Adrenal gland (tissue), 12 donors: ENCODE results near the gene RNF8. TPM values are rescaled to one million over a fixed set of nuclear protein-coding genes. Genes with fewer than 3 reads are reported as not detected.

ENCODE experiments used
- DNase-seq, 7 donors: peaks; one replicate each; pipeline ENCODE4 v3.0.0-alpha.2; 2019 to 2020
- H3K27ac ChIP-seq, 5 donors: fragments of 200-600 bp; sonication (generic) in 4 of 5; 1 replicate in 3 of 5; 2 replicates in 2 of 5; pipeline versions ENCODE4 v1.5.1 to v1.8.0; 2016 to 2020; ENCODE audit warnings: mild to moderate bottlenecking in 1 of 5
- H3K27me3 ChIP-seq: fragments of 200-600 bp; 2 replicates; pipeline ENCODE4 v1.8.0; 2021
- H3K36me3 ChIP-seq, 2 donors: fragments of 200-600 bp; replicated peaks in 1 of 2; 1 replicate in 1 of 2; 2 replicates in 1 of 2; pipeline versions ENCODE4 v1.5.1 to v1.8.0; 2018 to 2022
- H3K4me1 ChIP-seq, 2 donors: fragments of 200-600 bp; replicated peaks in 1 of 2; 1 replicate in 1 of 2; 2 replicates in 1 of 2; pipeline versions ENCODE4 v1.5.1 to v1.8.0; 2018 to 2021
- H3K4me3 ChIP-seq, 4 donors: fragments of 200-600 bp; sonication (generic) in 3 of 4; one replicate each; pipeline ENCODE4 v1.5.1; 2016 to 2018
- H3K9me3 ChIP-seq, 3 donors: fragments of 200-600 bp; sonication (generic) in 1 of 3; replicated peaks in 1 of 3; 1 replicate in 2 of 3; 2 replicates in 1 of 3; pipeline versions ENCODE4 v1.5.1 to v1.8.0; 2016 to 2021
- POLR2A ChIP-seq, 2 donors: fragments of 450-650 bp; IDR thresholded peaks; one replicate each; pipeline ENCODE4 v1.6.1; 2017; ENCODE audit warnings: antibody characterized with exemption in 2 of 2, mild to moderate bottlenecking in 2 of 2, moderate library complexity in 1 of 2
- WGBS, 4 donors: extraction: QIAGEN DNeasy Blood & Tissue Kit in 2 of 4; methylation state at CpG; one replicate each; pipeline versions ENCODE4 v1.1.5 to v1.1.7; 2013 to 2017; 5-methylcytosine and 5-hydroxymethylcytosine counted together
- intact Hi-C, 2 donors: fragments of 100-400 bp; cut with DNase I; formaldehyde crosslinking; loops; one replicate each; pipeline versions ENCODE4 v1.14.1 to v1.15.0; 2022 to 2023
- polyA plus RNA-seq, 3 donors: library from polyadenylated mRNA; stranded (reverse); fragments of 200-250 nt in 2 of 3; fragments of 350-450 nt in 1 of 3; fragmentation: Illumina TruSeq in 1 of 3; extraction: RNeasy Lipid Tissue Mini Kit (QIAGEN cat#74804) in 1 of 3; gene quantifications; one replicate each; pipeline ENCODE4 v1.2.3, GENCODE V29; 2013 to 2014
- total RNA-seq, 9 donors: library from RNA; depleted of rRNA in 4 of 9; stranded (reverse); fragments of >200 nt in 4 of 9; fragments of 120-200 nt in 1 of 9; fragmentation: NEBNext Ultra II Directional in 1 of 9; extraction: Animal tissue kit (Norgen Biotek cat#: 25700) in 1 of 9; gene quantifications; one replicate each; pipeline versions ENCODE4 v1.1.0 to v1.2.4, GENCODE V29; 2013 to 2023
- TF ChIP-seq, protein P1 (sequence below), 6 experiments: fragments of 450-650 bp in 4 of 6; fragments of 200-600 bp in 2 of 6; sonication (generic) in 1 of 6; IDR thresholded peaks; 1 replicate in 5 of 6; 2 replicates in 1 of 6; pipeline versions ENCODE4 v1.5.1 to v1.8.0; 2016 to 2021; ENCODE audit warnings: antibody characterized with exemption in 6 of 6, mild to moderate bottlenecking in 2 of 6, moderate library complexity in 1 of 6
- donor health status: healthy with polysubstance abuse.
- donor health status: Bipolar disorder and iron deficiency.
- donor health status: DM: yes; HTN: yes; CAD: no.
- donor health status: DM: no; HTN: no; CAD: no.
- donor health status: DM: no; HTN: no; CAD: no.
- donor health status: DM: yes; HTN: yes; CAD: no.

Gene RNF8
- total and polyA plus RNA-seq, 12 donors: 13.1 to 54.6 (median 20.6) TPM

GRCh38 chr6:37309692-37310091, 44.1 kb upstream of the RNF8 start:
- WGBS, 4 donors: 65 to 79% (median 67%) methylated on average over 3 of the region's 3 CpGs
- Histone ChIP-seq H3K27ac (no peak overlapping the region), H3K27me3 (no peaks in the 10 kb centered on the region), H3K4me3 (no peak overlapping the region), H3K36me3 (peaks cover 0 to 18% of the 10 kb centered on the region in 2 donors), H3K4me1 (peaks cover 0 to 5% of the 10 kb centered on the region in 2 donors), H3K9me3 (no peaks in the 10 kb centered on the region)
- intact Hi-C loops: no loop called here
- no peak for DNase-seq
- TF ChIP-seq, protein P1, sequence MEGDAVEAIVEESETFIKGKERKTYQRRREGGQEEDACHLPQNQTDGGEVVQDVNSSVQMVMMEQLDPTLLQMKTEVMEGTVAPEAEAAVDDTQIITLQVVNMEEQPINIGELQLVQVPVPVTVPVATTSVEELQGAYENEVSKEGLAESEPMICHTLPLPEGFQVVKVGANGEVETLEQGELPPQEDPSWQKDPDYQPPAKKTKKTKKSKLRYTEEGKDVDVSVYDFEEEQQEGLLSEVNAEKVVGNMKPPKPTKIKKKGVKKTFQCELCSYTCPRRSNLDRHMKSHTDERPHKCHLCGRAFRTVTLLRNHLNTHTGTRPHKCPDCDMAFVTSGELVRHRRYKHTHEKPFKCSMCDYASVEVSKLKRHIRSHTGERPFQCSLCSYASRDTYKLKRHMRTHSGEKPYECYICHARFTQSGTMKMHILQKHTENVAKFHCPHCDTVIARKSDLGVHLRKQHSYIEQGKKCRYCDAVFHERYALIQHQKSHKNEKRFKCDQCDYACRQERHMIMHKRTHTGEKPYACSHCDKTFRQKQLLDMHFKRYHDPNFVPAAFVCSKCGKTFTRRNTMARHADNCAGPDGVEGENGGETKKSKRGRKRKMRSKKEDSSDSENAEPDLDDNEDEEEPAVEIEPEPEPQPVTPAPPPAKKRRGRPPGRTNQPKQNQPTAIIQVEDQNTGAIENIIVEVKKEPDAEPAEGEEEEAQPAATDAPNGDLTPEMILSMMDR (IDR thresholded peaks at IDR 0.05): no peak
- TF ChIP-seq POLR2A (IDR thresholded peaks at IDR 0.05): no peak

GRCh38 chr6:37310966-37311365, 42.8 kb upstream of the RNF8 start:
- Histone ChIP-seq H3K4me3 (no peak overlapping the region), H3K9me3 (no peaks in the 10 kb centered on the region), H3K4me1 (peaks cover 0 to 5% of the 10 kb centered on the region in 2 donors), H3K36me3 (peaks cover 0 to 29% of the 10 kb centered on the region in 2 donors), H3K27me3 (no peaks in the 10 kb centered on the region), H3K27ac (no peak overlapping the region)
- TF ChIP-seq POLR2A (IDR thresholded peaks at IDR 0.05): no peak
- TF ChIP-seq, protein P1 (IDR thresholded peaks at IDR 0.05): no peak
- WGBS, 4 donors: 86 to 92% (median 91%) methylated on average over 3 of the region's 3 CpGs
- no peak for DNase-seq
- intact Hi-C loops: no loop called here

GRCh38 chr6:37311741-37312473, 41.9 kb upstream of the RNF8 start:
- TF ChIP-seq, protein P1 (IDR thresholded peaks at IDR 0.05): no peak
- no peak for TF ChIP-seq POLR2A (IDR thresholded peaks at IDR 0.05)
- Histone ChIP-seq H3K4me1 (peaks cover 0 to 5% of the 10 kb centered on the region in 2 donors), H3K4me3 (no peak overlapping the region), H3K9me3 (no peaks in the 10 kb centered on the region), H3K27me3 (no peaks in the 10 kb centered on the region), H3K27ac (no peak overlapping the region), H3K36me3 (peaks cover 0 to 38% of the 10 kb centered on the region in 2 donors)
- intact Hi-C loops: no loop called here
- no peak for DNase-seq
- 72 to 93% (median 85%) methylated on average over 2 of the region's 2 CpGs for WGBS, 4 donors

DNA sequence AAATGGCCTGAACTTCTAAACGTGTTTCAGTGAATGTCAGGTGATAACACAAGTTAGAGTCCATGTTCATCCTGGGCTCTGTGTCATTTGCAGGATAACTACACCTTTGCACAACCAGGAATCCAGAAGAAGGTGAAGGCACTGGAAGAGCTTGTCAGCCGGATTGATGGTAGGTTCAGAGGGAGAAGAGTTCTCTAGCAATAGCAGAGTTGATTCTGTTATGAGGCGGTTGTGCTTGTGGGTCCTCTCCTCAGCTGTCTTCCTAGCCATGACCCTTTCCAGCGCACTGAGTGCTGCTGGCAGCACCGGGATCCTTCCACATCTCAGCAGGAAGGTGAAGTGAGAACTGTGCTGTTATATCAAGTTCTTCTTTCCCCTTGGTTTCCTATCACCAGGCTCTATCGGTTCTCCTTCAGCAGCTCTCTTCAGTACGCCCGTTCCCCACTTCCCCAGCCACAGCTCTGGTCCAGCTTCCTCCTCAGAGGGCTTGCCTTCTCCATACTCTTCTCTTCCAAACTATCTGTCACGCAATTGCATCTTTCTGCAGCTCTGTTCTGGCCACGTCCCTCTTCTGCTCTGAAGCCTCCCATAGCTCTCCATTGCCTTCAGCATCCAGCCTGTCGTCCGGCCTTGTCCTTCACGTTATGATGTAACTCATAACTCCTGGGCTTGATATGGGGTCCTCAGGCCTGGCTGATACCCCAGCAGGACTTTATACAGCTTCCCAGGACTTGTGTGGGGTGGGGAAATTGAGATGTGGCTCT, 39.9 kb upstream of the RNF8 start:
- Histone ChIP-seq H3K4me3 (no peak overlapping the region), H3K27me3 (no peaks in the 10 kb centered on the region), H3K36me3 (peaks cover 0 to 54% of the 10 kb centered on the region in 2 donors), H3K4me1 (no peaks in the 10 kb centered on the region), H3K9me3 (no peaks in the 10 kb centered on the region), H3K27ac (no peak overlapping the region)
- intact Hi-C loops: no loop called here
- 82 to 92% (median 85%) methylated on average over 13 of the region's 13 CpGs for WGBS, 4 donors
- TF ChIP-seq, protein P1 (IDR thresholded peaks at IDR 0.05): no peak
- no peak for TF ChIP-seq POLR2A (IDR thresholded peaks at IDR 0.05)
- DNase-seq: no peak
